Keratinocyte (primary cell): ENCODE results near the gene CIRBP. TPM values are rescaled to one million over a fixed set of nuclear protein-coding genes. Genes with fewer than 3 reads are reported as not detected.

Experiments used
- DNase-seq: peaks from one replicate; pipeline ENCODE4 v3.0.0-alpha.2; 2011; ENCODE audit warnings: low read depth, missing footprints, low spot score
- FAIRE-seq: peaks from 2 replicates; lab custom pipeline; 2011; peaks lifted over from hg19 to GRCh38; lab: Jason Lieb, UNC
- H2AFZ ChIP-seq: 2 replicates; pipeline ENCODE4 v1.6.0; 2012; ENCODE audit warnings: low read length, control low read depth, inconsistent platforms; ENCODE audit not compliant: control insufficient read depth
- H3K27ac ChIP-seq: 2 replicates; pipeline ENCODE4 v1.5.1; 2011; ENCODE audit warnings: low read length; ENCODE audit not compliant: control insufficient read depth, insufficient read depth
- H3K27me3 ChIP-seq: 3 replicates; pipeline ENCODE4 v1.6.0; 2011; ENCODE audit warnings: low read length; ENCODE audit not compliant: control insufficient read depth, insufficient read depth; ENCODE audit errors: extremely low read depth
- H3K36me3 ChIP-seq, 2 experiments: 2 replicates in 1 of 2; 3 replicates in 1 of 2; pipeline ENCODE4 v1.5.1; 2011; ENCODE audit warnings: low read length in 2 of 2, mild to moderate bottlenecking in 1 of 2; ENCODE audit not compliant: control insufficient read depth in 2 of 2, insufficient read depth in 2 of 2; ENCODE audit errors: extremely low read depth in 1 of 2
- H3K4me1 ChIP-seq: 3 replicates; pipeline ENCODE4 v1.5.1; 2011; ENCODE audit warnings: low read length; ENCODE audit not compliant: control insufficient read depth, insufficient read depth; ENCODE audit errors: extremely low read depth
- H3K4me2 ChIP-seq: 3 replicates; pipeline ENCODE4 v1.6.0; 2011; ENCODE audit warnings: low read depth, low read length; ENCODE audit not compliant: control insufficient read depth, insufficient read depth; ENCODE audit errors: extremely low read depth
- H3K4me3 ChIP-seq, 3 experiments: fragments of 200-600 bp in 1 of 3; sonication (generic) in 1 of 3; 2 replicates in 2 of 3; 3 replicates in 1 of 3; pipeline ENCODE4 v1.5.1; 2011 to 2016; ENCODE audit warnings: low read length in 3 of 3, mild to moderate bottlenecking in 3 of 3, control low read depth in 2 of 3, inconsistent platforms in 1 of 3, low read depth in 1 of 3, mixed read lengths in 1 of 3, mixed run types in 1 of 3, moderate library complexity in 1 of 3; ENCODE audit not compliant: control insufficient read depth in 2 of 3, insufficient read depth in 2 of 3; ENCODE audit errors: extremely low read depth in 1 of 3
- H3K79me2 ChIP-seq: 2 replicates; pipeline ENCODE4 v1.6.0; 2012; ENCODE audit warnings: low read length; ENCODE audit not compliant: control insufficient read depth, insufficient read depth
- H3K9ac ChIP-seq: 3 replicates; pipeline ENCODE4 v1.6.0; 2011; ENCODE audit warnings: low read length; ENCODE audit not compliant: control insufficient read depth, insufficient read depth; ENCODE audit errors: extremely low read depth
- H3K9me1 ChIP-seq: 3 replicates; pipeline ENCODE4 v1.6.0; 2011; ENCODE audit warnings: low read length; ENCODE audit not compliant: control insufficient read depth, insufficient read depth; ENCODE audit errors: extremely low read depth
- H3K9me3 ChIP-seq: 2 replicates; pipeline ENCODE4 v1.5.1; 2012; ENCODE audit warnings: low read depth, low read length; ENCODE audit not compliant: control insufficient read depth
- H4K20me1 ChIP-seq: 3 replicates; pipeline ENCODE4 v1.6.0; 2011; ENCODE audit warnings: low read length; ENCODE audit not compliant: control insufficient read depth, insufficient read depth; ENCODE audit errors: extremely low read depth
- EZH2 ChIP-seq: IDR thresholded peaks from one replicate; pipeline ENCODE4 v1.6.1; 2012; ENCODE audit warnings: inconsistent platforms, mild to moderate bottlenecking, low read length, moderate library complexity
- dilution Hi-C: fragments of 300-500 bp; cut with MboI; formaldehyde crosslinking; loops from one replicate; pipeline ENCODE4 v1.7.0; 2020; ENCODE audit warnings: low sequenced_read_pairs; ENCODE audit not compliant: extremely low pct_ligation_motif_present
- polyA plus RNA-seq, 5 experiments: library from polyadenylated mRNA; depleted of rRNA in 3 of 5; stranded (reverse) in 3 of 5; stranded (forward) in 1 of 5; unstranded in 1 of 5; fragments of >200 nt; gene quantifications; 1 replicate in 1 of 5; 2 replicates in 3 of 5; 3 replicates in 1 of 5; pipeline versions ENCODE4 v1.2.1 to v1.2.3, GENCODE V29; 2011 to 2012; ENCODE audit warnings: missing spikeins in 2 of 5, low read depth in 1 of 5, low replicate concordance in 1 of 5
- TF ChIP-seq, protein P1 (sequence below), 3 experiments: IDR thresholded peaks in 1 of 3; conservative IDR thresholded peaks in 1 of 3; optimal IDR thresholded peaks in 1 of 3; 2 replicates in 2 of 3; 3 replicates in 1 of 3; pipeline versions ENCODE3 to v1.5.1; 2011; ENCODE audit warnings: low read length in 3 of 3, mild to moderate bottlenecking in 3 of 3, moderate library complexity in 2 of 3, control low read depth in 1 of 3, inconsistent platforms in 1 of 3; ENCODE audit not compliant: insufficient read depth in 2 of 3; ENCODE audit errors: extremely low read depth in 1 of 3

CIRBP gene
- polyA plus RNA-seq, 1 donor (not counting 4 experiments of a cell fraction or from before 2014, with no cell fraction given), result 113 TPM

DNA sequence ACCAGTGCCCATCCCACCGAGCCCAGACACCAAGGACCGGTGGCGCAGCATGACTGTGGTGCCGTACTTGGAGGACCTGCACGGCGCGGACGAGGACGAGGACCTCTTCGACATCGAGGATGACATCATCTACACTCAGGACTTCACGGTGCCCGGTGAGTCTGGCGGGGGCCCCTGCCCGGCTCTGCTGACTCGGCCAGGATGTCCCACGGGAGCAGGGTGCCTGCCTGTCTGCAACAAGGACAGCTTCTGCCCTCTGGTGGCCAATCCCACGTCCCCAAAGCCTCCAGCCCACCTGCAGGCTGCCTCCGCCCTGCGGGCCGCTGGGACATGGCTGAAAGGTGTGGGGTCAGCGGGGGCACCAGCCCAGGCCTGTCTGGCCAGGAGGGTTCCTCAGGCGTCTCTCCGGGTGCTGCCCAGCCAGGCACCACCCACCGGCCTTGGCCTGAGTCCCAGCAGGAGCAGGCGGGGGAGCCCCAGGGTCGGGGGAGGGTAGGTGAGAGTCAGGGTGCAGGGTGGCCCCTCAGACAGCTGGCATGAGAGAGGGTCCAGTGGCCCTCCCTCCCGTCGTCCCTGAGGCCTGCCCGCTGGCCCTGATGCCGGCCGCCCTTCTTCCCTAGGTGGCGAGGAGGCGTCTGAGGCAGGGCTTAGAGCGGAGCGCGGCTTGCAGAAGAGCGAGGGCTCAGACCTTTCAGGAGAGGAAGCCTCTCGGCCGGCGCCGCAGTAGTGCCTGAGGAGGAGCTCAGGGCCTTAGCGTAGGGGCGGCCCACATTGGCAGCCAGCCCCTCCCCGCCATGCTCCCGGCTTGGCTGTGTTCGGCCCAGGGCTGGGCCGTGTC is 45.9 kb upstream of the CIRBP start:
- Histone ChIP-seq H3K4me3 (no peak overlapping the region), H3K9me1 (no peaks in the 10 kb centered on the region), H3K79me2 (peaks cover 15% of the 10 kb centered on the region), H3K27me3 (no peaks in the 10 kb centered on the region), H3K9me3 (no peaks in the 10 kb centered on the region), H3K9ac (no peak overlapping the region), H2AFZ (no peak overlapping the region), H3K4me2 (no peak overlapping the region), H3K4me1 (no peaks in the 10 kb centered on the region), H4K20me1 (peaks cover 3% of the 10 kb centered on the region), H3K36me3 (peaks cover 22 to 27% of the 10 kb centered on the region in 2 experiments), H3K27ac (no peak overlapping the region)
- TF ChIP-seq, protein P1, sequence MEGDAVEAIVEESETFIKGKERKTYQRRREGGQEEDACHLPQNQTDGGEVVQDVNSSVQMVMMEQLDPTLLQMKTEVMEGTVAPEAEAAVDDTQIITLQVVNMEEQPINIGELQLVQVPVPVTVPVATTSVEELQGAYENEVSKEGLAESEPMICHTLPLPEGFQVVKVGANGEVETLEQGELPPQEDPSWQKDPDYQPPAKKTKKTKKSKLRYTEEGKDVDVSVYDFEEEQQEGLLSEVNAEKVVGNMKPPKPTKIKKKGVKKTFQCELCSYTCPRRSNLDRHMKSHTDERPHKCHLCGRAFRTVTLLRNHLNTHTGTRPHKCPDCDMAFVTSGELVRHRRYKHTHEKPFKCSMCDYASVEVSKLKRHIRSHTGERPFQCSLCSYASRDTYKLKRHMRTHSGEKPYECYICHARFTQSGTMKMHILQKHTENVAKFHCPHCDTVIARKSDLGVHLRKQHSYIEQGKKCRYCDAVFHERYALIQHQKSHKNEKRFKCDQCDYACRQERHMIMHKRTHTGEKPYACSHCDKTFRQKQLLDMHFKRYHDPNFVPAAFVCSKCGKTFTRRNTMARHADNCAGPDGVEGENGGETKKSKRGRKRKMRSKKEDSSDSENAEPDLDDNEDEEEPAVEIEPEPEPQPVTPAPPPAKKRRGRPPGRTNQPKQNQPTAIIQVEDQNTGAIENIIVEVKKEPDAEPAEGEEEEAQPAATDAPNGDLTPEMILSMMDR (optimal IDR thresholded peaks at IDR 0.05 in 1 of 3, IDR thresholded peaks at IDR 0.05 in 1 of 3, conservative IDR thresholded peaks at IDR 0.05 in 1 of 3; ENCODE audit: extremely low read depth in 1 of 3, insufficient read depth in 2 of 3, low read length in 3 of 3), result peak; percentile 46 to 77 (median 53)
- no peak for TF ChIP-seq EZH2
- no peak for DNase-seq
- FAIRE-seq, result no peak
- dilution Hi-C loops, result no loop called here

DNA sequence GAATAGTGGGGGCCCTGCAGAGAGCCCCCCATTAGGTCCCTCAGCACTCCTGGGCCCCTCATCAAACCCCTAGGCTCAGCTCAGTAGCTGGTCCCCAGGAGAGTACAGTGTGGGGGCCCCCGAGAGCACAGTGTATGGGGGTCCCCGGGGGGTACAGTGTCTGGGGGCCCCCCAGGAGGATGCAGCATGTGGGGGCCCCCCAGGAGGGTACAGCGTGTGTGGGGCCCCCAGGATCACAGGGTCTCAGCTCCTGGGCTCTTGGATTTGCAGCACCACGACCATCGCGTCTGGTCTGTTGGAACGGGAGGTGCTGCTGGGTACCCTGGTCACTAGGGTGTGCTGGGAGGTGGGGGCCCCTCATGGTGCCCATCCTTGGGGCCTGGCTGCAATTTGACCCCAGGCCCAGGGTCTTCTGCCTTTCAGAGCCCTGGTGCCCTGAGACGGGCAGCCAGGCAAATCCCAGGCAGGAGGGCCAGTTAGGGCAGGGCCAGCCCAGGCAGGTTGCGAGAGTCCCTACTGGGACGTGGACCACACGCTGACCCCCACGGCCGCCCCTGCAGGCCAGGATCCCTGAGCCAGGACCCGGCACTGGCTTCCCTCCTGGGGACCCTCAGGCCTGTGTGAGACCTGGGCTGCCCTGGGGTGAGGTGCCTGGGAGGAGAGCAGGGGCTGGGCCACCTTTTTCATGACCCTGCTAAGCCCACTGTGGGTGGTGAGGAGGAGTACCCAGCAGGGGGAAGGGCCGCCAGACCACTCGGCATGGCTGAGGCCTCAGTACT is 44.9 kb upstream of the CIRBP start:
- no peak for FAIRE-seq
- no peaks in the 10 kb centered on the region for H4K20me1 ChIP-seq

More for the DNA sequence above, 44.9 kb upstream of the CIRBP start:
- H3K27me3 ChIP-seq, result no peaks in the 10 kb centered on the region
- dilution Hi-C loops, result no loop called here
- peaks cover 20 to 27% of the 10 kb centered on the region in 2 experiments for H3K36me3 ChIP-seq
- no peak for DNase-seq
- H2AFZ ChIP-seq, result no peak overlapping the region
- H3K9ac ChIP-seq, result no peak overlapping the region
- no peaks in the 10 kb centered on the region for H3K4me1 ChIP-seq
- H3K9me1 ChIP-seq, result no peaks in the 10 kb centered on the region
- no peak overlapping the region for H3K27ac ChIP-seq
- peaks cover 6% of the 10 kb centered on the region for H3K79me2 ChIP-seq
- H3K4me2 ChIP-seq, result no peak overlapping the region
- TF ChIP-seq EZH2, result no peak
- TF ChIP-seq, protein P1 (optimal IDR thresholded peaks at IDR 0.05 in 1 of 3, IDR thresholded peaks at IDR 0.05 in 1 of 3, conservative IDR thresholded peaks at IDR 0.05 in 1 of 3; ENCODE audit: extremely low read depth in 1 of 3, insufficient read depth in 2 of 3, low read length in 3 of 3), result no peak
- H3K4me3 ChIP-seq, result no peak overlapping the region
- H3K9me3 ChIP-seq, result no peaks in the 10 kb centered on the region
